ENCODE results near the gene ATP6V0E1.

Gene ATP6V0E1

GRCh38 chr5:172969921-172970320 is 13.7 kb upstream of the ATP6V0E1 start:
- in situ Hi-C loops (cut with HindIII; ENCODE audit: low sequenced_read_pairs): loop anchor here (10.0 kb wide), 1 partner anchor 505 kb away; no protein-coding TSS in a partner anchor
- no peak for DNase-seq (ENCODE audit: low read depth)
- H3K4me3 ChIP-seq (ENCODE audit: low read depth, low read length): no peak overlapping the region
- TF ChIP-seq, protein P1, sequence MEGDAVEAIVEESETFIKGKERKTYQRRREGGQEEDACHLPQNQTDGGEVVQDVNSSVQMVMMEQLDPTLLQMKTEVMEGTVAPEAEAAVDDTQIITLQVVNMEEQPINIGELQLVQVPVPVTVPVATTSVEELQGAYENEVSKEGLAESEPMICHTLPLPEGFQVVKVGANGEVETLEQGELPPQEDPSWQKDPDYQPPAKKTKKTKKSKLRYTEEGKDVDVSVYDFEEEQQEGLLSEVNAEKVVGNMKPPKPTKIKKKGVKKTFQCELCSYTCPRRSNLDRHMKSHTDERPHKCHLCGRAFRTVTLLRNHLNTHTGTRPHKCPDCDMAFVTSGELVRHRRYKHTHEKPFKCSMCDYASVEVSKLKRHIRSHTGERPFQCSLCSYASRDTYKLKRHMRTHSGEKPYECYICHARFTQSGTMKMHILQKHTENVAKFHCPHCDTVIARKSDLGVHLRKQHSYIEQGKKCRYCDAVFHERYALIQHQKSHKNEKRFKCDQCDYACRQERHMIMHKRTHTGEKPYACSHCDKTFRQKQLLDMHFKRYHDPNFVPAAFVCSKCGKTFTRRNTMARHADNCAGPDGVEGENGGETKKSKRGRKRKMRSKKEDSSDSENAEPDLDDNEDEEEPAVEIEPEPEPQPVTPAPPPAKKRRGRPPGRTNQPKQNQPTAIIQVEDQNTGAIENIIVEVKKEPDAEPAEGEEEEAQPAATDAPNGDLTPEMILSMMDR (IDR thresholded peaks at IDR 0.05; ENCODE audit: low read depth, low read length, missing control alignments): no peak

- H3K4me3 ChIP-seq (ENCODE audit: low read depth, low read length): no peak overlapping the region
- DNase-seq (ENCODE audit: low read depth): no peak
- in situ Hi-C loops (cut with HindIII; ENCODE audit: low sequenced_read_pairs): loop anchor here (10.0 kb wide), 1 partner anchor 507 kb away; no protein-coding TSS in a partner anchor
- TF ChIP-seq, protein P1 (IDR thresholded peaks at IDR 0.05; ENCODE audit: low read depth, low read length, missing control alignments): no peak
Observed at GRCh38 chr5:172971482-172971881, 12.1 kb upstream of the ATP6V0E1 start.

DNA sequence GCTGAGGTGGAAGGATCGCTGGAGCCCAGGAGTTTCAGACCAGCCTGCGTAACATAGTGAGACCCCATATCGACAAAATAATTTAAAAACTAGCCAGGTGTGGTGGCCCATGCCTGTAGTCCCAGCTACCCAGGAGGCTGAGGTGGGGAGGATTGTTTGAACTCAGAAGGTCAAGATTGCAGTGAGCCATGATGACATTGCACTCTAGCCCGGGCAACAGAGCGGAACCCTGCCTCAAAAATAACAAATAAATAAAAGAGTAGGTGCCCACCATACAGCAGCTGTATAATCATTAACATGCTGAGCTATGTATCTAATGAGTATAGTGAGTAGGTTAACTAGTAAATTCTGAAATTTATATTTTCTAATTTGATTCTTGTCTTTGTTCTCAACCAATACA is 11.0 kb upstream of the ATP6V0E1 start:
- in situ Hi-C loops (cut with HindIII; ENCODE audit: low sequenced_read_pairs): loop anchor here (10.0 kb wide), 1 partner anchor 508 kb away; no protein-coding TSS in a partner anchor
- DNase-seq (ENCODE audit: low read depth): no peak
- H3K4me3 ChIP-seq (ENCODE audit: low read depth, low read length): no peak overlapping the region
- TF ChIP-seq, protein P1 (IDR thresholded peaks at IDR 0.05; ENCODE audit: low read depth, low read length, missing control alignments): no peak

DNA sequence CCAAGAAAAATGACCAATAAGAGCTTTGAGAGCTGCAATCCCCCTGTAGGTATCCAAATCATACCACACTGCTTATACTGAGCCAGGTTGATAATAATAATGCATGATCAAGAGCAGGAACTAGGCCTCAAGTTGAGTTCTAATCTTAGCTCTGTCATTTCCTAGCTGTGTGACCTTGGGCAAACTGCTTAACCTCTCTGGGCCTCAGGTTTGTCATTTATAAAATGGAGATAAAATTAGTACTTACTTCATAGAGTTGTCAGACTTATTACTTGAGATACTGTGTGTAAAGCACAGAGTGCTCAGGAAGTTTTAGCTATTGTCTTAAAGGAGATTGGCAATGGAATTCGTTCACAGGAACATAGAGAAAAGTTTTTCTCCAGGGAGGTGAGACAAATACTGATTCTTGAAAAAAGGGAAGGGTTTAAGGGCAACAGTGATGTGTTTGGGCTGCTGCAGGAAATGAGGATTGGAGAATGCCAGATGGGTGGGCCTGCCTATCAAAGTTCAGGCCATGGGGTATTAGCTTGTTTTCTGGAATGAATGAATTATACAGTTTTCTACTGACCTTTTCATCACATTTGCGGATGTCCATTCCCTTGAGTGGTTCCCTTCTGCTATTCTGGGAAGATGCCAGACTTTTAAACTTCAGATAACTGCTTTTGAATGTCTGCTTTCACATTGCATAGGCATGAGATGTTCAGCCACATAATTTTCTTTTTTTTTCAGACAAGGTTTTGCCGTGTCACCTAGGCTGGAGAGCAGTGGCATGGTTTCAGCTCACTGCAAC is 10.2 kb upstream of the ATP6V0E1 start:
- in situ Hi-C loops (cut with HindIII; ENCODE audit: low sequenced_read_pairs): loop anchor here (10.0 kb wide), 1 partner anchor 509 kb away; no protein-coding TSS in a partner anchor
- no peak for DNase-seq (ENCODE audit: low read depth)
- H3K4me3 ChIP-seq (ENCODE audit: low read depth, low read length): no peak overlapping the region
- TF ChIP-seq, protein P1 (IDR thresholded peaks at IDR 0.05; ENCODE audit: low read depth, low read length, missing control alignments): no peak

DNA sequence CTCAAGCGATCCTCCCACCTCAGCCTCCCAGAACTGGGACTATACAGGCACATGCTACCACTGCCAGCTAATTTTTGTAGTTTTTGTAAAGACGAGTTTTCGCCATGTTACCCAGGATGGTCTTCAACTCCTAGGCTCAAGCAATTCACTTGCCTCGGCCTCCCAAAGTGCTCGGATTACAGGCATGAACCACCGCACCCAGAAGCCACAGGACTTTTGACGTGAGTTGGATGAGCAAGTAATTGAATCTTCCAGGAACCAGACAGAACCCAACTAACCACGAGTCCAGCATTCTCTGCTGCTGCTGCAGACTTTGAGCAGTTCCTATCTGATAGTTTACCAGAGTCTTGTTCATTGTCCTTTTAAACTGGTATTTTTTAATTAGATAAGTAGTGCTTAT is 9.6 kb upstream of the ATP6V0E1 start:
- H3K4me3 ChIP-seq (ENCODE audit: low read depth, low read length): no peak overlapping the region
- TF ChIP-seq, protein P1 (IDR thresholded peaks at IDR 0.05; ENCODE audit: low read depth, low read length, missing control alignments): no peak
- in situ Hi-C loops (cut with HindIII; ENCODE audit: low sequenced_read_pairs): loop anchor here (10.0 kb wide), 1 partner anchor 509 kb away; no protein-coding TSS in a partner anchor
- DNase-seq (ENCODE audit: low read depth): no peak

DNA sequence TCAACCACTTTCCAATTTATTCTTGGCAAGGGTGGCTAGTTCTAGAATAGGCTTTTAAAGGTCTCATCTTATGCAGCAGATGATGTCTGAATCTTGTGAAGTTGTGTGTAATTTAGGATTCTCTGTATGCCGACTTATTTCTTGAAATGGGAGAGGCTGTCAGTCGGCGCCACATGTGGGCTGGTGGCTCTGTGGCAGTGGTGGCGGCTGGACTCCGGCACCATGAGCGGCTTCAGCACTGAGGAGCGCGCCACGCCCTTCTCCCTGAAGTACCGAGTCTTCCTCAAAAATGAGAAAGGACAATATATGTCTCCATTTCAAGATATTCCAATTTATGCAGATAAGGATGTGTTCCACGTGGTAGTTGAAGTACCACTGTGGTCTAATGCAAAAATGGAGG is 8.3 kb upstream of the ATP6V0E1 start:
- H3K4me3 ChIP-seq (ENCODE audit: low read depth, low read length): no peak overlapping the region

More for the DNA sequence above, 8.3 kb upstream of the ATP6V0E1 start:
- TF ChIP-seq, protein P1 (IDR thresholded peaks at IDR 0.05; ENCODE audit: low read depth, low read length, missing control alignments): no peak
- in situ Hi-C loops (cut with HindIII; ENCODE audit: low sequenced_read_pairs): loop anchor here (10.0 kb wide), 1 partner anchor 510 kb away; no protein-coding TSS in a partner anchor
- DNase-seq (ENCODE audit: low read depth): no peak

All from astrocyte of the cerebellum (primary cell).